Right lobe of liver (tissue), 6 donors: ENCODE measurements around the gene CYP39A1. TPM values are rescaled to one million over a fixed set of nuclear protein-coding genes. Genes with fewer than 3 reads are reported as not detected.
A peak's percentile ranks its signal among the peaks of the same experiment; 100 is the strongest.

Experiments used
- ATAC-seq, 4 donors: fragments of 200-7000 bp; cut with Tn5 transposase; one replicate each; pipeline ENCODE4 v1.9.1; 2020; ENCODE audit warnings: mild to moderate bottlenecking in 4 of 4, moderate library complexity in 4 of 4
- DNase-seq, 3 donors: peaks; one replicate each; pipeline ENCODE4 v3.0.0-alpha.2; 2020
- H3K27ac ChIP-seq, 3 donors: fragments of 200-600 bp; one replicate each; pipeline ENCODE4 v1.8.0; 2022
- H3K27me3 ChIP-seq, 2 donors: fragments of 200-600 bp; one replicate each; pipeline ENCODE4 v1.8.0; 2022
- H3K36me3 ChIP-seq, 4 donors: fragments of 200-600 bp; sonication (generic) in 1 of 4; one replicate each; pipeline versions ENCODE4 v1.5.1 to v1.8.0; 2017 to 2022; ENCODE audit warnings: control low read depth in 1 of 4
- H3K4me1 ChIP-seq, 4 donors: fragments of 200-600 bp; sonication (generic) in 1 of 4; one replicate each; pipeline versions ENCODE4 v1.5.1 to v1.8.0; 2017 to 2022; ENCODE audit warnings: control low read depth in 1 of 4
- H3K4me3 ChIP-seq, 3 donors: fragments of 200-600 bp; one replicate each; pipeline ENCODE4 v1.8.0; 2022
- H3K9me3 ChIP-seq, 4 donors: fragments of 200-600 bp; sonication (generic) in 1 of 4; one replicate each; pipeline versions ENCODE4 v1.5.1 to v1.8.0; 2017 to 2022; ENCODE audit warnings: control low read depth in 1 of 4
- CTCF ChIP-seq, 4 donors: fragments of 200-600 bp in 3 of 4; fragments of 450-650 bp in 1 of 4; IDR thresholded peaks; one replicate each; pipeline versions ENCODE4 v1.5.1 to v1.8.0; 2016 to 2022; ENCODE audit warnings: antibody characterized with exemption in 4 of 4, mild to moderate bottlenecking in 2 of 4
- POLR2A ChIP-seq: fragments of 450-650 bp; IDR thresholded peaks from one replicate; pipeline ENCODE4 v1.6.1; 2017; ENCODE audit warnings: antibody characterized with exemption, mild to moderate bottlenecking
- WGBS: methylation state at CpG from one replicate; pipeline ENCODE4 v1.1.6; 2018; ENCODE audit warnings: low coverage, low lambda C conversion rate; ENCODE audit not compliant: insufficient coverage; ENCODE audit errors: missing lambda C conversion rate; 5-methylcytosine and 5-hydroxymethylcytosine counted together
- intact Hi-C, 2 donors: fragments of 100-400 bp; cut with DNase I; formaldehyde crosslinking; loops; one replicate each; pipeline versions ENCODE4 v1.11.2 to v1.14.1; 2022
- total RNA-seq, 6 experiments: library from RNA; depleted of rRNA in 2 of 6; stranded (reverse); fragments of >200 nt in 2 of 6; fragmentation: NEBNext Ultra II Directional in 3 of 6; extraction: Animal tissue kit (Norgen Biotek cat#: 25700) in 3 of 6; gene quantifications; one replicate each; pipeline versions ENCODE4 v1.1.0 to v1.2.4, GENCODE V29; 2016 to 2023
- donor health status: DM: no; HTN: yes; CAD: no.
- donor health status: DM: no; HTN: no; CAD: no.
- donor health status: DM: no; HTN: no; CAD: no.
- donor health status: DM: no; HTN: yes; CAD: no.
- donor health status: DM: no; HTN: yes; CAD: no.

Gene CYP39A1
- total RNA-seq, 6 experiments from 2014 or later, result 21.2 to 59.7 (median 37.2) TPM

GRCh38 chr6:46556053-46556452, 96.6 kb downstream of the CYP39A1 start:
- H3K4me1 ChIP-seq, result no peaks in the 10 kb centered on the region
- H3K36me3 ChIP-seq, result no peaks in the 10 kb centered on the region
- no peaks in the 10 kb centered on the region for H3K9me3 ChIP-seq
- intact Hi-C loops, result no loop called here
- DNase-seq (no peak), ATAC-seq (no peak)
- H3K4me3 ChIP-seq, result no peak overlapping the region
- WGBS, result 36% methylated on average over 3 of the region's 4 CpGs
- H3K27ac ChIP-seq, result no peak overlapping the region
- H3K27me3 ChIP-seq, result no peaks in the 10 kb centered on the region
- TF ChIP-seq CTCF (IDR thresholded peaks at IDR 0.05) (no peak), POLR2A (no peak)

- no peak overlapping the region for H3K27ac ChIP-seq
- no peaks in the 10 kb centered on the region for H3K9me3 ChIP-seq
- DNase-seq, result no peak
- no peak for TF ChIP-seq CTCF (IDR thresholded peaks at IDR 0.05)
- TF ChIP-seq POLR2A, result no peak
- no peak for ATAC-seq
- no peaks in the 10 kb centered on the region for H3K36me3 ChIP-seq
- intact Hi-C loops, result no loop called here
- 33% methylated on average over 1 of the region's 1 CpG for WGBS
- no peaks in the 10 kb centered on the region for H3K27me3 ChIP-seq
- H3K4me3 ChIP-seq, result no peak overlapping the region
- no peaks in the 10 kb centered on the region for H3K4me1 ChIP-seq
Measured at GRCh38 chr6:46555129-46555528, 97.5 kb downstream of the CYP39A1 start.

GRCh38 chr6:46549155-46549554, 103.5 kb downstream of the CYP39A1 start:
- Histone ChIP-seq H3K4me3 (no peak overlapping the region), H3K27me3 (no peaks in the 10 kb centered on the region), H3K27ac (no peak overlapping the region), H3K36me3 (no peaks in the 10 kb centered on the region), H3K9me3 (no peaks in the 10 kb centered on the region), H3K4me1 (peaks cover 0 to 9% (median 0%) of the 10 kb centered on the region in 4 donors)
- TF ChIP-seq POLR2A, result no peak
- TF ChIP-seq CTCF (IDR thresholded peaks at IDR 0.05), result no peak
- intact Hi-C loops, result no loop called here
- peak in 2 of 4 donors; percentile 30 to 42 for ATAC-seq
- no peak for DNase-seq

GRCh38 chr6:46541556-46541955, 111.1 kb downstream of the CYP39A1 start:
- 100% methylated on average over 2 of the region's 3 CpGs for WGBS
- H3K27ac ChIP-seq, result no peak overlapping the region
- no peaks in the 10 kb centered on the region for H3K9me3 ChIP-seq
- intact Hi-C loops, result no loop called here
- no peaks in the 10 kb centered on the region for H3K27me3 ChIP-seq
- DNase-seq (no peak), ATAC-seq (no peak)
- H3K36me3 ChIP-seq, result no peaks in the 10 kb centered on the region
- H3K4me3 ChIP-seq, result no peak overlapping the region
- TF ChIP-seq CTCF (IDR thresholded peaks at IDR 0.05) (no peak), POLR2A (no peak)
- H3K4me1 ChIP-seq, result no peaks in the 10 kb centered on the region

- DNase-seq (no peak), ATAC-seq (peak in 1 of 4 donors; percentile 32)
- no peak overlapping the region for H3K27ac ChIP-seq
- no peaks in the 10 kb centered on the region for H3K4me1 ChIP-seq
- no peaks in the 10 kb centered on the region for H3K27me3 ChIP-seq
- intact Hi-C loops, result no loop called here
- whole genome bisulfite sequencing, result 75% methylated on average over 2 of the region's 2 CpGs
- H3K36me3 ChIP-seq, result no peaks in the 10 kb centered on the region
- no peak for TF ChIP-seq POLR2A
- TF ChIP-seq CTCF (IDR thresholded peaks at IDR 0.05), result no peak
- no peaks in the 10 kb centered on the region for H3K9me3 ChIP-seq
- no peak overlapping the region for H3K4me3 ChIP-seq
Measured at GRCh38 chr6:46539866-46540265, 112.8 kb downstream of the CYP39A1 start.
